ENCODE data around the gene PINLYP.

The PINLYP gene

DNA sequence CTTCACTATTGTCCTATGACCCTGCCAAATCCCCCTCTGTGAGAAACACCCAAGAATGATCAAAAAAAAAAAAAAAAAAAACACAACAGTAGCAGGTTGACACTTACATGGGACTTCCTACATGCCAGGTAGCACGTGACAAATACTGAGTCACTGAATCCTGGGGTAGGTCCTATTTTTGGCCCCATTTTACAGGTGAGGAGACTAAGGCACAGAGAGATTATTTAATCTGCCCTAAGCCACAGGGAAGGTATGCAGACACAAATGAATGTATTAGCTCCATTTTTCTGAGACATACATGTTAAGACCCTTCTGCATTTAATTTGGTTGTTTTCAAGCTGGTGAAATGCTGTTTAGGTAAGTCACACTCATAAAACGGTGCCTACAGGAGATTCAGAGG lies 26.9 kb upstream of the PINLYP start:
- DNase-seq (ENCODE audit: low spot score) = no peak

- no peak for DNase-seq (ENCODE audit: low spot score)
These were observed 24.0 kb upstream of the PINLYP start for GRCh38 chr19:43551399-43552197.

- no peak for DNase-seq (ENCODE audit: low spot score)
These were observed 23.5 kb upstream of the PINLYP start for GRCh38 chr19:43552198-43552450.

DNA sequence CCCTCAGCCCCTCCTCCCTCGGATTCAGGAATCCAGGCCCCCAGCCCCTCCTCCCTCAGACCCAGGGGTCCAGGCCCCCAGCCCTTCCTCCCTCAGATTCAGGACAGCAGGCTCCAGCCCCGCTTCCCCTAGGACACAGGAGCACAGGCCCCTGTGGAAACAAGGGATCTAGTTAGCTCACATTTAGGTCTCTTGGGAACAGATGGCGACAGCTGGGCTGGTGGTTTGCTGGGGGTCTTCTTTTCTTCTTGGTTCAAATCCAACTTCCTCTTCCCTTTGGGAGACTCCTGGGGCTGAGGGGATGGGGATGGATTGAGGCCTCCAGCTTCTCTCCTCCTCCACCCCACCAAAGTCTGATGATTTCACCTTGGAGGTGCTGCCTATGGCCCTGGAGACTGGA lies 23.0 kb upstream of the PINLYP start:
- DNase-seq (ENCODE audit: low spot score) = no peak

- no peak for DNase-seq (ENCODE audit: low spot score)
These were observed 21.9 kb upstream of the PINLYP start for GRCh38 chr19:43553656-43554055.

DNA sequence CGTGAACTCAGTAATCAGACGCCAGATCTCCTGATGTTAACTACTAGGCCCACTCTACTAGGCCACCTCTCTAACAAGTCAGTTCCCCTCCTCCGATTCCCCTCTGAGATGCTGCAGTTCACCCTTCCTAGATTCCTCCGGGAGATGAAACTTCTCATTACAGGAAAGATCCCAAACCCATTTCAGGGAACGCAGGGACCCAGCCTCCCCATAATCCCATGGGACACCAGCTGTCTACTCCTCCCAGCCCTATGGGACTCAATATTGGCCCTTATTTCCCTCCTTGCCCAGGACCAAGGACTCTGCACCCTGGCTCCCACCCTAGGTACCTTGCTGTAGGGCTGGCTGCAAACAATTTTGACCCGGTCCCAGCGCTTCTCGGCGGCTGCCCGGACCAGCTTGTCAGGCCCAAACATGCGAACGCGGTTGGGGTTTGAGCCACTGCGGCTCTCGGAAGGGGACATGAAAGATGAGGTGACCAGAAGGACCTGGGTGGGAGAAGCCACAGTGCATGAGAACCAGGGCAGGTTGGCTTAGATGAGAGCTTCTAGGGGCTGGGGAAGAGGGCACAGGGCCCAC lies 21.2 kb upstream of the PINLYP start:
- DNase-seq (ENCODE audit: low spot score) = no peak

DNA sequence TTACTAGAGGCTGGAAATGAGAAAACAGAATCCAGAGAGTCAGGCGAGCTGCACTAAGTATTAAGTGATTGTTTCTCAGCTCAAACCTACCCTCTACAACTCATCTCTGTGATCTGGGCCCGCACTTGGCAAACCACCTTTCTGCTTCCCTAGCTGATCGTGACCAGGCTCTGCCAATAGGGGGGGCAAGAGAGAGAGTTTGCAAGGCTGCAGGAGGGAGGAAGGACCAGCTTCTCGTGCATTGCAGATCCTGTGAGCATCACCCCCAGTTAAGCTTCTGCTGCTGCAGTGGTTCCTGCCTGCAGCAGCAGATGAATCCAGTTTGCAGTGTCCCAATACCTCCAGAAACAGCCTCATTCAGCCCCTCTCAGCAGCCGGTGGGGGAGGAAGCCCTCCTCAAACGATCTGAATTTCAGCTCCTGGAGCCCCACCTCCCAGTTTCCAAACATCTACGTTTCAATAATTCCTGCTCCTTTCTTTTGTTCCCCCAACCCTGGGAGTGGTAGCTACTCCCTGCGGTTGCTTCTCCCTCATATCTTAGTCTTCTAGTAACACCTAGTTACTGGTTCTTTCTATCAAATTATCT lies 20.3 kb upstream of the PINLYP start:
- peak; percentile 63 for DNase-seq (ENCODE audit: low spot score)

DNA sequence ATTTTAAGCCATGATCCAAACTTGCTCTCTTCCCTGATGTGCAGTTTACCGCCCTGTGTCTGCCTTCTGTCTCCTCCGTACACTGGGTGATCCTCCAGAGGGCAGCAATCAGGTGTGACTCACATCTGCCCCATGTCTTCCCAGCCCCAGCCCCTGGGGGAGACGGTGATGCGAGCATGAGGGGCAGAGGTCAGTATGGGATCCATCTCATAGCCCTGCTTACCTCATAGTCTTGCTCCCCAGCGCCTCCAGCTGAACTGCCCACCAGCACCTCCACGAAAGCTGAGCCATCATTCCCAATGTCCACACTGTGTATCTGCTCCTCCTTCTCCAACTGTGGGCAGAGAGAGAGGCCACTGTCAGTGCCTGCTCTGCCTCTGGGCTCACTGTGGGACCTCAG lies 14.9 kb upstream of the PINLYP start:
- peak; percentile 30 for DNase-seq (ENCODE audit: low spot score)

- no peak for DNase-seq (ENCODE audit: low spot score)
These were observed 14.2 kb upstream of the PINLYP start for GRCh38 chr19:43561139-43561970.

DNA sequence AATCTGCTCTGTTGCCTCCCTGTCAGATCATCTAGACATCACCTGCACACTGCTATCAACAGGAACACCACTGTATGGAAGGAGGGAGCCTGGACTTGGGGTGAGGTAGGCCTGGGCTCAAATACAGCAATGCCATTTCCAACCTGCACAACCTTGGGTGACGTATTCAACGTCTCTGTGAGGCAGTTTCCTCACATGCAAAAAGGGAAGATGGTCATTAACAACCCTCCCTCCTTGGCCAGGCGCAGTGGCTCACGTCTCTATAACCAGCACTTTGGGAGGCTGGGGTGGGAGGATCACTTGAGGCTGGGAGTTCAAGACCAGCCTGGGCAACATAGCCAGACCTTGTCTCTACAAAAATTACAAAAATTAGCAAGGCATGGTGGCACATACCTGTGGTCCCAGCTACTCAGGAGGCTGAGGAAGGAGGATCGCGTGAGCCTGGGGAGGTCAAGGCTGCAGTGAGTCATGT lies 13.3 kb upstream of the PINLYP start:
- DNase-seq (ENCODE audit: low spot score) = no peak

DNA sequence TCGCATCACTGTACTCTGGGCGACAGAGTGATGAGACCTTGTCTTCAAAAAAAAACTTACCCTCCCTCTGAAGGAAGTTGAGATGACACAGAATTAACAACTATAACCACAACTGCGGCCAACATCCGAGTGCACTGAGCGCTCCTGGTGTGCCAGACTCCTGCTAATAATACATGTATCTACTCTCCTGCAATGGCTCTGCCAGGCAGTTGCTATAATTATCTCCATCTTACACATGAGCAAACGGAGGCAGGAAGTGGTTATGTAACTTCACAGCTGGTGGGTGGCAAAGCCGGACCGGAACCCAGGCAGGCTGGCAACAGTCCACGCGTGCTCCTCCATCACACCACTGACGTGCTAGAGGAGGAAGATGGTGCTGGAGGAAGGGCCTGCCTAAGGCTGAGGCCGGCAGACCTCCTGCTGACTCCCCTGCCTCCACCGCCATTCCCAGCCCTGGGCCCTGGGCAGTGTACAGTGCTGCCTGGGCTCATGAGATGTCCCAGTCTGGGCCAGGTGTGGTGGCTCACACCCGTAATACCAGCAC lies 12.8 kb upstream of the PINLYP start:
- peak; percentile 82 for DNase-seq (ENCODE audit: low spot score)

DNA sequence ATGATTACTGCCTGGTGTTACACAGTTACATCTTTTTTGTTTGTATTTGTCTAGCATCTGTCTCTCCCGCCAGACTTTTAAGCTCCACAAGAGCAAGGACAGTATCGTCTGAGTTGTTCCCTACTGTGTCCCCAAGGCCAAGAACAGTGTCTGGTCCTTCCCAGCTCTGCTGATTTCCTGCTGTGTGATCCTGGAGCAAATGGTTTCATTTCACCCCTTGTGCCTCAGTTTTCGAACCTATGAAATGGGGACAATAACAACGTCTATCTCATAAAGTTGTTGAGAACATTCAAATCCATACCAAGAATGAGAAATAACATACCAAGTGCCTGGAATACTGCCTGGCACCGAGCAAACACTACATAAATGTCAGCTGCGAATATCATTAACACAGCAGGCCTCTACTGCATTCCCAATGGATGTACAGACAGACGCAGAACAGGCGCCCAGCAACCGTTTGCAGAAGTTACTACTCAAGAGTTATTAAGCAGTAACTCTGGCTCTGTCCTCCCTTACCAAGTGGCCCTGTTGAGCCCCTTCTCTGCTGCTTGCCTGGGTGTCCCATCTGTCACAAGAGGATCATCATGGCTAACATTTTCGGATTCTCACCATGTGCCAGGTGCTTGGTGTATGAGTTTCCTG lies 11.7 kb upstream of the PINLYP start:
- DNase-seq (ENCODE audit: low spot score) = no peak

DNA sequence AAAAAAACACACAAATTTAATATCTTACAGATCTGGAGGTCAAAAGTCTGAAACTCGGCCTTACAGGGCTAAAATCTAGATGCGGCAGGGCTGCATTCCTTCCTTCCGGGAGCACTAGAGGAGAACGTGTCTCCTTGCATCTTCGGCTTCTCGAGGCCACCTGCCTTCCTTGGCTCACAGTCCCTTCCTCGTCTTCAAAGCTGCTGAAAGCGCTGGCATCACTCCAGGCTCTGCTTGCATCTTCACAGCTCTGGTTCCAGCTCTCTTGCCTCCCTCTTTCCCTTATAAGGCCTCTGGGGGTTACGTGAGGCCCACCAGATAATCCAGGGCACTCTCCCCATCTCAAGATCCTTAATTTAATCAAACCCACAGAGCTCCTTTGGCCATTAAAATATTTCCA lies 10.8 kb upstream of the PINLYP start:
- no peak for DNase-seq (ENCODE audit: low spot score)

DNA sequence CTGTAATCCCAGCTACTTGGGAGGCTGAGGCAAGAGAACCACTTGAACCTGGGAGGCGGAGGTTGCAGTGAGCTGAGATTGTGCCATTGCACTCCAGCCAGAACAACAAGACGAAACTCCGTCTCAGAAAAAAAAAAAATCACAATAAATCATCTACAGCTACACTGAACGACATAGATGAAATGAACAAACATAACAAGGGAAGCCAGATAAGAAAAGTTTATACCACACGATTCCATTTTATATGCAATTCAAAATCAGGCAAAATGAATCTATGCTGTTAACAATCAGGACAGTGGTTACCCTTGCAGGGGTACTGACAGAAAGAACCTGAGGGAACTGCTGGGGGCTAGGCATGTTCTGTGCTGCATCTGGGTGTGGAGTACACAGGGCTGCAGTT lies 5.9 kb upstream of the PINLYP start:
- no peak for DNase-seq (ENCODE audit: low spot score)

DNA sequence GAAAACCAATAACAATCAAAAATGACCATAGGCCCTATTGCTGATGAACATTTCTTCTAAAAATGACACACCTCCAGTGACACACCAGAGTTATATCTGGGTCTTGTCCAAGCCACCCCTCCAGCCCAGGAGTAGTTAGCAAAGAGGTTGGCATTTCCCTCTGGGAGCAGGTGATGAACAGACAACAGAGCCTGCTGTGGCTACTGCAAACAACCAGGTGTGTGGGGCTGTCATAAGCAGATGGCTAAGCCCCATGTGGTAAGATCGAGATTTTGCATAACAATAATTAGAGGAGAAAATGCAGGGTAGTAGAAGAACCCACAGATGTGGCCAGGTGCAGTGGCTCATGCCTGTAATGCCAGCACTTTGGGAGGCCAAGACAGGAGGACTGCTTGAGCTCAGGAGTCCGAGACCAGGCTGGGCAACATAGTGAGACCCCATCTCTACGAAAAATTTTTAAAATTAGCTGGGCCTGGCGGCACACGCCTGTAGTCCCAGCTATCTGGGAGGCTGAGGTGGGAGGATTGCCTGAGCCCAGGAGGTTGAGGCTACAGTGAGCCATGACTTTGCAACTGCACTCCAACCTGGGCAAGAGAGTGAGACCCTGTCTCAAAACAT lies 5.3 kb upstream of the PINLYP start:
- peak; percentile 66 for DNase-seq (ENCODE audit: low spot score)

GRCh38 chr19:43572171-43572588 lies 3.4 kb upstream of the PINLYP start:
- DNase-seq (ENCODE audit: low spot score) = peak; percentile 10

- peak; percentile 94 for DNase-seq (ENCODE audit: low spot score)
These were observed 1.0 kb upstream of the PINLYP start for GRCh38 chr19:43574424-43575155.

DNA sequence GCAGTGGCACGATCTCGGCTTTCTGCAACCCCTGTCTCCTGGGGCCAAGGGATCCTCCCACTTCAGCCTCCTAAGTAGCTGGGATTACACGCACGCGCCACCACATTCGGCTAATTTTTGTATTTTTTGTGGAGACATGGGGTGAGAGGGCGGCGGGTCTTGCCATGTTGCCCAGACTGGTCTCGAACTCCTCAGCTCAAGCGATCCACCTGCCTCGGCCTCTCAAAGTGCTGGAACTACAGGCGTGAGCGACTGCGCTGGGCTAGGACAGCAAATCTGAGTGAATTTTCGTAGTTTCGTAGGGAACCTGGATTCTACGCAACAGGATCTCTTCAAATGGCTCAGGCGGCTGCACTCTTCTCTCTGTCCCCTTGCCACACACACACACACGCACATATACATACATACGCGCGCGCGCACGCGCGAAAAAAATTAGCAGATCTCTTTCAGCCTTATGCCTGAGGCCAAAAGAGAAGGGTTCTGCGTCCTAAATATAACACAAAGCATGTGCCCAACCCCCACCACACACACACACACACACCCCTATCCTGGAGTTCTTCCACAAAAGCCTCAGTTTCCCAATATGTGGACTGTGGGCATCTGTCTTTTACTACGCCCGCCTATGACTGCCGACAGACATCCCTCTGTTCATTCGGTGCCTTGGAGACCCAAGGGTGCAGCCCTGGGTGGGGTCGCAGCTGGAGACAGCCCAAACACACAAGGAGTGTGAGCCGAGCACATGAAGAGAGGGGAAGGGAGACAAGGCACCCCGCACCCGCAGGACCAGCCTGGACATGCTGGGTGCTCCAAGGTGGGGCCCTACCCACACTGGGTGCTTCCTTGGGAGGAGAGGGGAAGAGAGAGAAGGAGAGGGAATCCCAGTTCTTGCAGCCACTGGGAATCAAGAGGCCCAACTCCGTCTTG lies 616 bp downstream of the PINLYP start:
- no peak for DNase-seq (ENCODE audit: low spot score)

- no peak for DNase-seq (ENCODE audit: low spot score)
These were observed 3.2 kb downstream of the PINLYP start for GRCh38 chr19:43578787-43579186.

GRCh38 chr19:43581467-43581866 lies 5.9 kb downstream of the PINLYP start:
- no peak for DNase-seq (ENCODE audit: low spot score)

Measured in kidney tubule cell (primary cell).